ENCODE measurements around the gene BCL11B.

The BCL11B gene

GRCh38 chr14:99271951-99272631 is at the start of gene BCL11B:
Gene BCL11B, minus strand, starts transcription at chr14:99272197. Its CDS starts 979 bp downstream, at chr14:99271218.
- DNase-seq: peak; percentile 82

- DNase-seq: no peak
Observed at GRCh38 chr14:99321236-99321925, 49.4 kb upstream of the BCL11B start.

GRCh38 chr14:99320621-99321235 is 48.7 kb upstream of the BCL11B start:
- no peak for DNase-seq

GRCh38 chr14:99320105-99320572 is 48.1 kb upstream of the BCL11B start:
- DNase-seq: peak; percentile 47

- no peak for DNase-seq
Observed at GRCh38 chr14:99318959-99319295, 46.9 kb upstream of the BCL11B start.

- DNase-seq: no peak
Observed at GRCh38 chr14:99318091-99318958, 46.3 kb upstream of the BCL11B start.

- no peak for DNase-seq
Observed at GRCh38 chr14:99317231-99318090, 45.5 kb upstream of the BCL11B start.

GRCh38 chr14:99316281-99317163 is 44.5 kb upstream of the BCL11B start:
- no peak for DNase-seq

GRCh38 chr14:99315197-99315596 is 43.2 kb upstream of the BCL11B start:
- DNase-seq: no peak

GRCh38 chr14:99314623-99315022 is 42.6 kb upstream of the BCL11B start:
- DNase-seq: no peak

- no peak for DNase-seq
Observed at GRCh38 chr14:99313234-99313633, 41.2 kb upstream of the BCL11B start.

GRCh38 chr14:99312106-99312505 is 40.1 kb upstream of the BCL11B start:
- DNase-seq: no peak

- DNase-seq: no peak
Observed at GRCh38 chr14:99309220-99309766, 37.3 kb upstream of the BCL11B start.

- no peak for DNase-seq
Observed at GRCh38 chr14:99304208-99304607, 32.2 kb upstream of the BCL11B start.

GRCh38 chr14:99300190-99300589 is 28.2 kb upstream of the BCL11B start:
- no peak for DNase-seq

GRCh38 chr14:99296517-99296916 is 24.5 kb upstream of the BCL11B start:
- no peak for DNase-seq

- DNase-seq: no peak
Observed at GRCh38 chr14:99289394-99290189, 17.6 kb upstream of the BCL11B start.

GRCh38 chr14:99288948-99289347 is 17.0 kb upstream of the BCL11B start:
- DNase-seq: no peak

GRCh38 chr14:99287269-99287942 is 15.4 kb upstream of the BCL11B start:
- no peak for DNase-seq
